HG03342 (cell line): ENCODE results near the gene KRTAP5-4.
"Not testable (repeated sequence)": the region's sequence is repeated elsewhere in the genome, so short reads cannot be mapped to it uniquely, and the experiment has no call there.

Experiments used
- ATAC-seq: cut with Tn5 transposase; IDR thresholded peaks from one replicate; pipeline ENCODE4 v1.9.1; 2021; ENCODE audit warnings: mild to moderate bottlenecking, moderate library complexity; ENCODE audit not compliant: unreplicated experiment

The KRTAP5-4 gene

GRCh38 chr11:1622086-1622485 lies at the start of gene KRTAP5-4:
Gene KRTAP5-4 (minus strand): TSS chr11:1622138. CDS start chr11:1622093, 45 bp downstream.
- no peak for ATAC-seq

GRCh38 chr11:1671658-1672057 lies 49.7 kb upstream of the KRTAP5-4 start:
- no peak for ATAC-seq

GRCh38 chr11:1670905-1671371 lies 49.0 kb upstream of the KRTAP5-4 start:
- no peak for ATAC-seq

GRCh38 chr11:1670457-1670856 lies 48.5 kb upstream of the KRTAP5-4 start:
- not testable (repeated sequence) for ATAC-seq

GRCh38 chr11:1669546-1670218 lies 47.7 kb upstream of the KRTAP5-4 start:
- ATAC-seq = no peak

DNA sequence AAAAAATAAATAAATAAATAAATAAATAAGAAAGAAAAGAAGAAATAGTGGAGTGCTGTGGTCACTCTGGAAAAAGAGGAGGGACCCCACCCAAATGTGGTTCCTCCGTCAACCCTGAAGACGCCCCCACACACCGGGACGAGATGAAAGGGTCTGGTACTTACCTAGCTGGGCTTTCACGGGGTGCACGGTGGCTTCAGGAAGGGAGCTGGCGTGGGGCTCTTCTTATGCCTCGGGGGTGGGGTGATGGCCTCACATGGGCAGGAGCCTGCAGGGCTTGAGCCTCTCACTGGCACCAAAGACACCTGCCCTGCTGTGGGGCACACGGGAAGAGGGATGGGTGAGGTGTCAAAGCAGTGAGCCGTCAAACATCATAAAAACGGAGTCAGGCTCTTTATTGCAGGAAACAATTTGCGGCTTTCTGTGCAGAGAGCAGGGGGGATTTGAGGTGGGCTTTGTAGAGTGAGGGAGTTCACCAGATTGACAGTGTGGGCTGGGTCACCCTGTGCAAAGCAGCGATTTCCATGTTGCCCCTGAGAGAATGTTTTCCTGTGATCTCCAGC lies 47.1 kb upstream of the KRTAP5-4 start:
- no peak for ATAC-seq

DNA sequence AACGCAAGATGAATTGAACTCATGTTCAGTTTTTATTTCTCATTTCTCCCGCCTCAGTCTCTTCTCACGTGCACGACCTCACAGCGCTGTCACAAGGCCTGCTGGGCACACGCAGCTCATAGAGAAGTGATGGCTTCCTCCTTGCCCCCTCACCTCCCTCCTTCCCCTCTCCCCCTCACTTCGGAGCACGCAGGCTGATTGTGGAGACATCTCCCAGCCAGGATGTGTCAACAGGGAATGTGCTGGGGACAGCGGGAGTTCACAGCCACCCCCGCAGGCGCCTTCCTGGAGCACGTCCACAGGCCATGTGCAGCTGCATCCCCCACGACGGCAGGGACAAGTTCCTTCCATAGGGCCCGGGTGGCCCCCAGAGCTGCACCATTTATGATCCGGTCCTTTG lies 46.0 kb upstream of the KRTAP5-4 start:
- no peak for ATAC-seq

DNA sequence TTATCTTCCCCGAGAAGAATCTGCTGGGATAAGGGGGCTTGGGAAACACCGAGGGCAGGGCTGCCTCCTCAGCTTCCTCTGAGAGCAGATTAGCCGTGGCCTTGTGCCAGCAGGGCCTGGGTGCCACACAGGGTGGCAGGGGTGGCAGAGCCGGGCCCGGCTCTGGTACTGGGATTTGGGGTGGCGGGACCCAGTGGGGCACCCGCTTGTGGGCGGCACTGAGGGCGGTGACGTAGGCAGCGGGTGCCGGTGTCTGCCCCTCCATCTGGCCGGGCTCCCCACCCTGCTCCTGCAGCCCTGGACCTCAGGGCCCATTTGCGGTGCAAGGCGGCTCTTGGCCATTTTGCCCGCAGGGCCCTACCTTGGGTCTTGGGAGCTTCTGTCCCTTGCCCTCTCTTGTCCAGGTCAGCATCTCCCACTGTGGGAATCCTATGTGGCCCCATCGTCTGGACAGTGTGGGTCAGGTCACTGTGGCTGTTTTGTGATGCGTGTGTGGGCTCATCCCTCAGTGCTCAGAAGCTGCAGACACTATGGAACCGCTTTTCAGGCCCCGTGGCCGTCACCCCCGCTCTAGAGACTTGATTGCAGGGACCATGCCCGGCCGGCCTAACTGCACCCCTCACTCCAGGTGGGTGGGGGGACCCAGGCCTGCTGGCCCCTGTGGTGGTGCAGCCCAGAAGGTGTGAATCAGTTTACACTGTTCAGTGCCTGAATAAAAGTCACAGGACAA lies 45.3 kb upstream of the KRTAP5-4 start:
- ATAC-seq = no peak

DNA sequence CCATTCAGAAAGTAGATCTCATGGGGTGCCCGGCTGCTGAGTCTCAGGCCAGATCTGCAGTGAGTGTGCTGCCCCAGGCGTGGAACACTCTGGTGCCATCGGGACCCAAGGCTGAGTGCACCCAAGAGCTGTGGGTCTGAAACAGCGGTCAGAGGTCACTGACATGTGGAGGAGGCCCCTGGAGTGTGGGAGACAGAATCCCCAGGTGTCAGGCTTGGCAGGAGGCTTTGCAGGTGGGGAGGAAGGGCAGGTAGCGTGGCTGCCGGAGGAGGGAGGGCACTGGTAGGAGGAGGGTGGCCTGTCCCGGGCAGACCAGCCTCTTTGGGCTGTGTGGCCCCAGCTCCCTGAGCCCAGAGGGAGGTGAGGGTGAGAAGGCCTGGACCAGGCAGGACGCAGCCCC lies 43.4 kb upstream of the KRTAP5-4 start:
- ATAC-seq = no peak

DNA sequence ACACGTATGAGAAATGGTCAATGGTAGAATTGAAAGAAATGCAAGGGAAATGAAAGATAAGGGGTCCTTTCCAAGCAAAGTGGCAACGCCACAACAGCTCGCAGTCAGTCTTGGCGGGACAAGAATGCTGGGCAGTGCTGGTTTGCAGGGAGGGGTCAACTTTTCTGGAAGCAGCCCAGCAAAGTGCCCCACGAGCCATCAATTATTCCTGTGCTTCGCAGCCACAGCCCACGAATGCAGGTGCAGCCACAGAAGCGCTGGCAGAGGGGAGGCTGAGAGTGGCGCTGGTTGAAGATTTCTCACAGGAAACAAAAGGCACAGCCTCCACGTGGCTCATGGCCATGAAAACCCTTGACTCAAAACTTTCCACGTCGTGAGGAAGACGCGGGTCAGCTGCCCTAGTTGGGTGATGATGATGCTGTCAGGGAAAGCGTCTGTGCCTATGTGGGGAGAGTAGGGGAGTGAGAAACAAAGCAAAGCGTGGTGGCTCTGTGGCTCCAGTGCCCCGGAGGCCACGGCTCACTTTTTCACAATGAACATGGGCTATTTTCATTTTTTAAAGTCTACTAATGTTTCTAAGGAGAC lies 40.9 kb upstream of the KRTAP5-4 start:
- ATAC-seq = not testable (repeated sequence)

DNA sequence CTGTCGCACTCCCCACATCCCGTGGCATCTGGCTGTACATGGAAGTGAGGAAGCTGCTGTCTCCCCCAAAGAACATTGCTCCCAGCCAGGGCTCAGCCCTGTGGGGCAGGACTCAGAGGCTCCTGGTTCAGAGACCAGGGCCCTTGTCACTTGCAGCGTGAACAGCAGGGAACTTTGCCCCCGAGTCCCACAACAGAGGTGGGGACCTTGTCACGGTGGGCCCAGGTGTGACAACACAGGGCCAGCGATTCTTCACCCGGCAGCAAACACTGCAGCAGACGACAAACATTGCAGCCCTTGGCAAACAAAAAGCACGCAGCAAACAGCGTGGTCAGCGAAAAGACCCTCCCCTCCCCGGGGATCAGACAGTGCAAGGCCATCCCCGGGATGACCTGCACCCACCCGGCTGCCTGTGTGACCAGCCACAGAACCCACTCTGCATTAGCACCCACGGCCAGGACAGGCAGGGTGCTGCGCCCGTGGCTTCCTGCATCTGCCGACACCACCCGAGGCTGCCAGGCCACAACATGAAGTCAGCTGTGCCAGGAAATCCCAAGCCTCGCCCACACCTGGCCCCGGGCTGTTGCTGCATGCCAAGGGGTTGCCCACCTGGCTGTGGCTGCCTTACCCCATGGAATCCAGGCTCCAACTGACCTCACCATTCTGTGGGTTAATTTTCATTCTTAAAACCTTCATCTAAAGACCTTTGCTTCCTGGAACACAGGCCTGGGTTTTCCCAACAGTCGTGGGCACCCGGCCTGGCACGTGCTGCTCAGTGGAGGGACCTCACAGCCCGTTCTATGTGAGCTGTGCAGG lies 39.7 kb upstream of the KRTAP5-4 start:
- not testable (repeated sequence) for ATAC-seq

- ATAC-seq = no peak
Measured at GRCh38 chr11:1660111-1660867, 38.4 kb upstream of the KRTAP5-4 start.

GRCh38 chr11:1659506-1659905 lies 37.6 kb upstream of the KRTAP5-4 start:
- ATAC-seq = no peak

- no peak for ATAC-seq
Measured at GRCh38 chr11:1656670-1657069, 34.7 kb upstream of the KRTAP5-4 start.

DNA sequence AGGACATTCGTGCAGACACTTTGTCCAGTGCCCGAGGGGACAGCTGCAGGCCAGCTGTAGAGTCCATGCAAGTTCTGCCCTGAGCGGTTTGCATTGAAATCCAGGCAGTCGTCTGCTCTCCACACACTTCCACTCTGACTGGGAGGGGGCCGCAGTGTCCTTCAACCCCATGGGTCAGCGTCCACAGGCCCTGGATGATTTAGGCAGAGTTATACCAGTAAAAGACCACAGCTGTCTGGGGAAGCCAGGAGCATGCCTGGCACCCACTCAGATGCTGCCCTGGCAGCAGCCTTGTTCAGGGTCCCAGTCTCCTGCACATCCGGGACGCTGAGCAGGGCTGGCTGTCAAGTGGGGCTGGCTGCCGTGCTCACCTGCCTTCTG lies 34.1 kb upstream of the KRTAP5-4 start:
- no peak for ATAC-seq

DNA sequence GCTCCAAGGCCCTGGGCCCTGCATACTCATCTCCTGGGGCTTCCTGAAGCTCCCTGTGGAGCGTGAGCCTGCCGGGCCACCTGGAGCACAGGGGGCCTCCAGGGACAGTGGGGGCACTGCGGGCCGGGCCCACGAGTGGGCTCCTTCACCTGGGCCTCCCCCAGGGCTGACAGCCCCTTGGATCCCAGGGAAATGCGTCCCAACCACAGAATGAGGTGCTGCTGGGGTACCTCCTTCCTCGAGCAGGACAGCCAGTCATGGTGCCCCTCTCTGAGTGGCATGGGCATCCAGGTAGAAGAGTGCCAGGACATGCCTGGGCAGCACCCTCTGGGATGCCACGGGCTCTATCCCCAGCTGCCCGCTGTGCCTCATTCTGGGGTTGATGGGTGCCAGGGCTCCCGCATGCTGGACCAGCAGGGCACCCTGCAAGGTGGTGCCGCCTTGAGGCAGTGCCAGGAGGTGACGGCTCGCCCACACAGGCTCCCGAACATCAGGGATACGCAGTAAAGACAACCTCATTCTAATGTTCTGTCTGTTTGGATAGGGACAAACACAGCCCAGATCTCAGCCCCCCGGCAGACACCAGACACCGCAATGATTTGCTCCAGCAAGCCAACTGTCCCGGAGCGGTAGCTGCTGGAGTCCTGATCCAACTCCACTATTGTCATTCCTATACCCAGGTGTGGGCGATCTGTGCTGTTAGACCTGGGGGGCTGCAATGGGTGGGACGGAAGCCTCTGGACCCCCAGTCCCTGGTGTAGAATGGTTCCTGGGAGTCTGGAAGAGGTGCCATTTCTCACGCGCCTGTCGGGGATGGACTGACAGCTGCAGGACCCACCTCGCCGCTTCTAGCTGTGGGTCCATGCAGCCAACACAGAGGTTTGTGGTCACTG lies 33.5 kb upstream of the KRTAP5-4 start:
- no peak for ATAC-seq

- ATAC-seq = no peak
Measured at GRCh38 chr11:1654388-1655167, 32.6 kb upstream of the KRTAP5-4 start.
